Epidermal melanocyte (primary cell): ENCODE data around the gene COL6A1.
A peak's percentile ranks its signal among the peaks of the same experiment; 100 is the strongest.

Experiments used
- DNase-seq: peaks from one replicate; pipeline ENCODE4 v3.0.0; 2011; ENCODE audit warnings: low spot score; ENCODE audit not compliant: insufficient read length

The COL6A1 gene

GRCh38 chr21:46024141-46024540 is 42.6 kb downstream of the COL6A1 start:
- no peak for DNase-seq

GRCh38 chr21:46025113-46025770 is 43.7 kb downstream of the COL6A1 start:
- no peak for DNase-seq

- DNase-seq: no peak
These were observed 46.4 kb downstream of the COL6A1 start for GRCh38 chr21:46027851-46028493.

- DNase-seq: peak; percentile 50
These were observed 47.1 kb downstream of the COL6A1 start for GRCh38 chr21:46028573-46029091.

- DNase-seq: no peak
These were observed 47.8 kb downstream of the COL6A1 start for GRCh38 chr21:46029186-46029924.

- DNase-seq: no peak
These were observed 49.9 kb downstream of the COL6A1 start for GRCh38 chr21:46031484-46031883.

GRCh38 chr21:46032100-46032499 is 50.5 kb downstream of the COL6A1 start:
- DNase-seq: no peak

- no peak for DNase-seq
These were observed 52.1 kb downstream of the COL6A1 start for GRCh38 chr21:46033410-46034400.

GRCh38 chr21:46035809-46036695 is 54.5 kb downstream of the COL6A1 start:
- no peak for DNase-seq

- DNase-seq: no peak
These were observed 55.2 kb downstream of the COL6A1 start for GRCh38 chr21:46036696-46037330.

GRCh38 chr21:46037331-46038325 is 56.1 kb downstream of the COL6A1 start:
- no peak for DNase-seq

GRCh38 chr21:46038341-46038829 is 56.8 kb downstream of the COL6A1 start:
- no peak for DNase-seq

- DNase-seq: no peak
These were observed 57.4 kb downstream of the COL6A1 start for GRCh38 chr21:46038871-46039397.

GRCh38 chr21:46039891-46040660 is 58.5 kb downstream of the COL6A1 start:
- no peak for DNase-seq

- DNase-seq: no peak
These were observed 59.1 kb downstream of the COL6A1 start for GRCh38 chr21:46040707-46041106.

GRCh38 chr21:46041183-46041582 is 59.6 kb downstream of the COL6A1 start:
- DNase-seq: no peak

GRCh38 chr21:46045154-46045553 is 63.6 kb downstream of the COL6A1 start:
- DNase-seq: no peak
